GM18511 (cell line): ENCODE measurements around the gene BLOC1S1.
"Not testable (repeated sequence)": the region's sequence is repeated elsewhere in the genome, so short reads cannot be mapped to it uniquely, and the experiment has no call there.

Source experiments
- ATAC-seq: cut with Tn5 transposase; IDR thresholded peaks from one replicate; pipeline ENCODE4 v1.9.1; 2021; ENCODE audit warnings: mild to moderate bottlenecking, moderate library complexity; ENCODE audit not compliant: unreplicated experiment

The BLOC1S1 gene

GRCh38 chr12:55743406-55744339 is 27.8 kb downstream of the BLOC1S1 start:
- ATAC-seq = peak; percentile 53

GRCh38 chr12:55744340-55745030 is 28.6 kb downstream of the BLOC1S1 start:
- ATAC-seq = no peak

- ATAC-seq = no peak
Observed at GRCh38 chr12:55745361-55746173, 29.7 kb downstream of the BLOC1S1 start.

DNA sequence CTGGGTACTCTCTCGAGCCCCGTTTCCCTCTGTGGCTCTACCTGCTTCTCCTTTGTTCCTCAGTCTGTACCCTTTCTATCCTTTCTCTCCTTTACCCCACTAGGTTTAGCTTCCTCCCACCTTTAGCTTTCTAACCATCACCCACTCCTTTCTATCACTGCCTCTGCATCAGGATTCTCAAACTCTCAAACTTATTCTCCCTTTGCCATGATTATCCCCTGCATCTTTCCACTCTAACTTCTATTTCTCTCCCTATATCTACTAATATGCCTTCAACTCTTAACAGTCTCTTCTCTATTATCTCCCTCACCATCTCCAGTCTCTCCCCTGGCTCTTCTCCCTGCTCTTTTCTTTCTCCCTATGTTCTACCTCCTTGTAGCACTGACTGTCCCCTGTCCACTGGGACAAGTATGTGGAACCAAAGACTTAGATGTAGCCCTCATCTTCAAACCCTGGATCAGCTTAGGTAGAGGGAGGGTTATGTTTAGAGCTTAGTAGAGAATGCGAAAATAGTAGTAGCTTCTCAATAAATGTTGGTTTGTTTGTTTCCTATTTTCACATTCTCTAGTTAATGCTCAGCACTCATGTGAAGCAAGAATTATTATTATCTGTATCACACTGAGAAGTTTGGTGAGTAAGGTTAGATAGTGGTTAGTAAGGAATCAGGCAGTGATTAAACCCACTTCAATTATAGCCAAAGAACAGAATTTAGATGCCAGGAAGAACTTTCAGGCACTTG is 30.5 kb downstream of the BLOC1S1 start:
- no peak for ATAC-seq

- ATAC-seq = no peak
Observed at GRCh38 chr12:55746913-55747231, 31.0 kb downstream of the BLOC1S1 start.

DNA sequence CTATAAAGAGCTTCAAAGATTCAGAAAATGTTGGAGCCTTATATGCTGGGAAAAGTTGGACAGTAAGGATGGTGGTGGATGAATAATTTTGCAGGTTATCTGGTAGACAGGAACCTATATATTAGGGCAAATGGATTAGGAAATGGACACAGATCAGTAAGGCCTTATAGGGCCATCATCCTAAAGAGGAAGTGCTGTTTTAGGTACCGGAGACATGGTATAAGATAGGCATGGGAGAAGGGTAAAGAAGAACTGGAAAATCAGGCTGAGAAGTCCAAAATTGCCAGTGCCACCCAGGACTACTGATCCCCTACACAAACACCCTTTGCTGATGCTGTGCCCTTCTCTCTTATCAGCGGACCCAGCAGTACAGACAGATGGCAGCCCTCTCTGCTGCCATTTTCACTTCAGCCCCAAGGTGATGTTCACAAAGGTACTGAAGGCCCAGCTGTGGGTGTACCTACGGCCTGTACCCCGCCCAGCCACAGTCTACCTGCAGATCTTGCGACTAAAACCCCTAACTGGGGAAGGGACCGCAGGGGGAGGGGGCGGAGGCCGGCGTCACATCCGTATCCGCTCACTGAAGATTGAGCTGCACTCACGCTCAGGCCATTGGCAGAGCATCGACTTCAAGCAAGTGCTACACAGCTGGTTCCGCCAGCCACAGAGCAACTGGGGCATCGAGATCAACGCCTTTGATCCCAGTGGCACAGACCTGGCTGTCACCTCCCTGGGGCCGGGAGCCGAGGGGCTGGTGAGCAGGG is 32.6 kb downstream of the BLOC1S1 start:
- no peak for ATAC-seq

DNA sequence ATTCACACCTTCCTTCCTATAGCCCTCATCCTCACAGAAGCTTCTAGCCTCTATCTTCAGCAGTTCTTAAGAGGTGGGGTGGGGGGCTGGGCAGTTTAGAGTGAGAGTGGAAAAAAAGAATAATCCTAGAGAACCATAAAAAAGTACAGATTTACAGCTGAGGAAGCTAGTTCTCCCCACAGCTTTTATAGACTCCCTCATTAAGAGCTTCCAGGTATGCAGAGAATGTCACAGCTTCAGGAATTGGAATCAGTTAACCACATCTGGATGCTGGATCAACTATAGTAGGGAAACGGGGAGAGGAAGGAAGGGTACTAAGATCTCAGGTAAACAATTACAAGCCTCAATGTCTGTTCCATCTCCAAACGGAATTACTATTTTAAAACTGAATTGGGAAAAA is 39.4 kb downstream of the BLOC1S1 start:
- no peak for ATAC-seq

DNA sequence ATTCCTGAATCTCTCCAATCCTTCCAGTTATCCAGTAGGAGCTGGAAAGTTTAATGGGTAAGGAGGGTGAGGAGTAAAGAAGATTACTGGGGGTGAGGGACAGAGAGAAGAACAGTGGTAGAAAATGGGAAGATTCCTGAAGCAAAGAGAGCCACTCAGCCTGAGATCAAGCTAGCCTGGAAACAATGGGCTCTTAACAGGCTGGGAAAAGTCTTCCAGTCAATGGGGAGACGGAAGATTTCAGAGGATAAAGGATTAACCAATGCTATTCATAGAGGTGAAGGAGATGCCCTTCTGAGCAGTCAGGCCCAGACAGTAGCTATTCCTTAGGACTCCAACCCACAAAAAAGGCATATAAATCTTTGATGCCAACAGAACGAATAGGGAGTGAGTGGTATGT is 41.9 kb downstream of the BLOC1S1 start:
- ATAC-seq = no peak

DNA sequence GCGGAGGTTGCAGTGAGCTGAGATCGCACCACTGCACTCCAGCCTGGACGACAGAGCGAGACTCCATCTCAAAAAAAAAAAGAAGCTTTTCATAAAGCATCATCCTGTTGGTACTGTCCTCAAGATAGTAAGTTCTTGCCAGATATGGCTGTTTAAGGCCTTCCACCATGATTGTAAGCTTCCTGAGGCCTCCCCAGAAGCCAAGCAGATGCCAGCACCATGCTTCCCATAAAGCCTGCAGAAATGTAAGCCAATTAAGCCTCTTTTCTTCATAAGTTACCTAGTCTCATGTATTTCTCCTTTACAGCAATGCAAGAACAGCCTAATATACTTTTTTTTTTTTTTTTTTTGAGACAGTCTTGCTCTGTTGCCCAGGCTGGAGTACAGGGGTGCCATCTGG is 42.7 kb downstream of the BLOC1S1 start:
- ATAC-seq = not testable (repeated sequence)

DNA sequence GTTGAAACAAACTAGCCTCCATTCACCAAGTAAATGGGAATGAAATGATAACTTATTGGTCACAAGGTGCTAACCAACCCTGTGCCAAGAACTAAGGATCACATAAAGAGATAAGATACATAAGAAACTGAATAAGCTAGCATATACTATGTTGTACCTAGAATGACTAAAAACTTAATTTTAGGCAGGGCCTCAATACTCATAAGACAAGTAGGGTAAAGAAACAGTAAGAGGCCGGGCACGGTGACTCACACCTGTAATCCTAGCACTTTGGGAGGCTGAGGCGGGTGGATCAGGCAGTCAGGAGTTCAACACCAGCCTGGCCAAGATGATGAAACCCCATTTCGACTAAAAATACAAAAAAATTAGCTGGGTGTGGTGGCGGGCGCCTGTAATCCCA is 44.8 kb downstream of the BLOC1S1 start:
- no peak for ATAC-seq

DNA sequence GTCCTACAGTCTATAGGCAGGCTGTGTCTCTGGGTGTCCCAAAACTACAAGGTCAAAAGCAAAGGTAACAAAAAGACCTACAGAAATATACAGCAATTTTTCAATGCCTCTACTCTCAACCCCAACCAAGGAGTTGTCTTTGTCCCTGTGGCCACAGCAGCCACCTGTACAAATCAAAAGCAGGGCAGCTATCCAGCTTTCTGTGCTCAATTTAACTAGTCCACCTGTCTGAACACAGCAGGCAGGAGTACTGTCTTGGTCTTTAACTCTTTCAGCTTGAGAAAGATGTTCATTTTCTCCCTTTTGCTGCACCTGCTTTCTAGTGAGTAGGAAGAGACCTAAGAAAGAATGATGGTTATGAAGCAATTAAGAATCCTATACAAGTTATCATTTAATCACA is 46.8 kb downstream of the BLOC1S1 start:
- ATAC-seq = no peak

DNA sequence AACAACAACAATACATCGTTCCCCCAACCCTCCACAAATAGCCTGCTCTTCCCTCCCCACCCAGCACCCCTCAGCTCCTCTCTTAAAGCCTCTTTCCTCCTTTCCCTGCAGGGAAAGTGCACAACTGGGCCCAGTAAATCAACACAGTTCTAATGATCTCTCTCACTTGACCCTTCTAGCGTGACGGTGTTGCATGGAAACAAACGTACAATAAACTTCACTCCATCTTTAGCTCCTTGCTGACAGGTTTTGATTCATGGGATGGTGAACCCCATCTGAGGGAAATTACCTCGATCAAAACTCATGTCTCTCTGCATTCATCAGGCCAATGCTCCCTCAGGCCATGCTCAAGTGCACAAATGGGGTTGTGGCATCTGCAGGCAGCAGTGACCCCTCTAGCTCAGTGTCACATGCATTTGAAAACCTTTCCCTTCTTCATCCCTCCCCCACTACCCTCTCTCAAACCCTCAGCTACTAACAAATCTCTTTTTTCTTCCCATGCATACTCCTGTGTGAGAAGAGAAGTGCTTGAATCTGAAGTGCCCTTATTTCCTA is 50.0 kb downstream of the BLOC1S1 start:
- no peak for ATAC-seq

DNA sequence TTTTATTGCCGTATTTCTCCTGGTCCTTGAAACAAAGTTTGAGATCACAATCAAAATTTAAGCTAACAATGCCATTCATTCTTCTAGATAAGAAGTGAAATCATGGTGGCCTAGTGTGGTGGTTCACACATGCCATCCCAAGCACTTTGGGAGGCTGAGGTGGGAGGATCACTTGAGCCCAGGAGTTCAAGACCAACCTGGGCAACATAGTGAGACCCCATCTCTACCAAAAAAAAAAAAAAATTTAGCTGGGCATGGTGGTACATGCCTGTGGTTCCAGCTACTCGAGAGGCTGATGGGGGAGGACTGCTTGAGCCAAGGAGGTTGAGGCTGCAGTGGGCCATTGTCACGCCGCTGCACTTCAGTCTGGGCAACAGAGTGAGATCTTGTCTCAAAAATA is 51.3 kb downstream of the BLOC1S1 start:
- no peak for ATAC-seq
